ENCODE results near the gene TOR1AIP1. TPM values are rescaled to one million over a fixed set of nuclear protein-coding genes. Genes with fewer than 3 reads are reported as not detected.
A peak's percentile ranks its signal among the peaks of the same experiment; 100 is the strongest.
"Not testable (repeated sequence)": the region's sequence is repeated elsewhere in the genome, so short reads cannot be mapped to it uniquely, and the experiment has no call there.

Gene TOR1AIP1
- total RNA-seq, 1 experiment from 2014 or later = 23.5 TPM

- peak overlapping the region; percentile 98 for H2AFZ ChIP-seq
- POLR2A ChIA-PET (ENCODE audit: unreplicated experiment) = interaction anchor here (0.6 kb wide), 1 partner anchor 22 kb away, joined by 4 read pairs; no protein-coding TSS in a partner anchor
Measured at GRCh38 chr1:179955731-179956130, 73.6 kb downstream of the TOR1AIP1 start.

GRCh38 chr1:179958359-179958758 is 76.3 kb downstream of the TOR1AIP1 start:
- no TSS peak for BruUV-seq (replicated peaks)
- no peaks in the 10 kb centered on the region for H3K9me3 ChIP-seq (ENCODE audit: insufficient read depth, low read depth)
- H3K79me2 ChIP-seq (ENCODE audit: low read depth) = peaks cover 72% of the 10 kb centered on the region
- H3K4me2 ChIP-seq = no peak overlapping the region
- H3K27ac ChIP-seq = no peak overlapping the region
- POLR2A ChIA-PET (ENCODE audit: unreplicated experiment) = no interaction called here
- H3K27me3 ChIP-seq (ENCODE audit: insufficient read depth, low read depth) = no peaks in the 10 kb centered on the region
- no peak for DNase-seq
- H4K20me1 ChIP-seq (ENCODE audit: insufficient read depth) = peaks cover 19% of the 10 kb centered on the region; the same call in 1 of the 2 replicates
- intact Hi-C loops (cut with micrococcal nuclease; ENCODE audit: unreplicated experiment) = no loop called here
- H3K4me1 ChIP-seq (replicated peaks; ENCODE audit: insufficient read depth) = peaks cover 25% of the 10 kb centered on the region
- H3K9me2 ChIP-seq (ENCODE audit: insufficient read depth) = no peaks in the 10 kb centered on the region
- H3F3A ChIP-seq (ENCODE audit: insufficient read depth, low read depth) = peaks cover 10% of the 10 kb centered on the region; the same call in 1 of the 2 replicates
- H2AFZ ChIP-seq = no peak overlapping the region
- no peaks in the 10 kb centered on the region for H3K36me3 ChIP-seq (ENCODE audit: low read depth)
- TF ChIP-seq EZH2 (IDR thresholded peaks at IDR 0.05; ENCODE audit: low read depth) (no peak), CTCF (conservative IDR thresholded peaks at IDR 0.05) (no peak)
- CTCF ChIA-PET = no interaction called here
- no peak overlapping the region for H3K4me3 ChIP-seq

More at GRCh38 chr1:179955731-179956130, 73.6 kb downstream of the TOR1AIP1 start:
- H3K9me2 ChIP-seq (ENCODE audit: insufficient read depth) = no peaks in the 10 kb centered on the region
- no peak for DNase-seq
- H3K79me2 ChIP-seq (ENCODE audit: low read depth) = peaks cover 54% of the 10 kb centered on the region
- H3K4me2 ChIP-seq = peak overlapping the region; percentile 96
- no peaks in the 10 kb centered on the region for H3K9me3 ChIP-seq (ENCODE audit: insufficient read depth, low read depth)
- H4K20me1 ChIP-seq (ENCODE audit: insufficient read depth) = peaks cover 19% of the 10 kb centered on the region; the same call in 1 of the 2 replicates
- H3K4me1 ChIP-seq (replicated peaks; ENCODE audit: insufficient read depth) = peaks cover 25% of the 10 kb centered on the region
- H3K4me3 ChIP-seq = peak overlapping the region; percentile 65
- peak overlapping the region; percentile 63; the same call in 1 of the 2 replicates for H3K27ac ChIP-seq
- BruUV-seq (replicated peaks) = TSS peak; percentile 46
- intact Hi-C loops (cut with micrococcal nuclease; ENCODE audit: unreplicated experiment) = loop anchor here (1.0 kb wide), 1 partner anchor 224 kb away; no protein-coding TSS in a partner anchor
- no peak for TF ChIP-seq EZH2 (IDR thresholded peaks at IDR 0.05; ENCODE audit: low read depth)
- H3K36me3 ChIP-seq (ENCODE audit: low read depth) = no peaks in the 10 kb centered on the region
- no peaks in the 10 kb centered on the region for H3K27me3 ChIP-seq (ENCODE audit: insufficient read depth, low read depth)
- peaks cover 10% of the 10 kb centered on the region; the same call in 1 of the 2 replicates for H3F3A ChIP-seq (ENCODE audit: insufficient read depth, low read depth)
- CTCF ChIA-PET = no interaction called here

GRCh38 chr1:179962168-179962567 is 80.1 kb downstream of the TOR1AIP1 start:
- intact Hi-C loops (cut with micrococcal nuclease; ENCODE audit: unreplicated experiment); H3K36me3 ChIP-seq (ENCODE audit: low read depth); H3K4me2 ChIP-seq; H2AFZ ChIP-seq; H3K27me3 ChIP-seq (ENCODE audit: insufficient read depth, low read depth); BruUV-seq (replicated peaks); CTCF ChIA-PET; H3K9me2 ChIP-seq (ENCODE audit: insufficient read depth); DNase-seq; H4K20me1 ChIP-seq (ENCODE audit: insufficient read depth); H3K4me3 ChIP-seq; H3F3A ChIP-seq (ENCODE audit: insufficient read depth, low read depth); H3K9me3 ChIP-seq (ENCODE audit: insufficient read depth, low read depth); H3K27ac ChIP-seq; POLR2A ChIA-PET (ENCODE audit: unreplicated experiment): not testable (repeated sequence)
- Histone ChIP-seq H3K79me2 (ENCODE audit: low read depth) (peaks cover 85% of the 10 kb centered on the region), H3K4me1 (replicated peaks; ENCODE audit: insufficient read depth) (peaks cover 10% of the 10 kb centered on the region)

GRCh38 chr1:179966551-179966950 is 84.5 kb downstream of the TOR1AIP1 start:
- H3K79me2 ChIP-seq (ENCODE audit: low read depth) = peaks cover 77% of the 10 kb centered on the region
- ChIA-PET CTCF (no interaction called here), POLR2A (ENCODE audit: unreplicated experiment) (no interaction called here)
- H3K4me3 ChIP-seq = no peak overlapping the region
- TF ChIP-seq EZH2 (IDR thresholded peaks at IDR 0.05; ENCODE audit: low read depth) (no peak), CTCF (conservative IDR thresholded peaks at IDR 0.05) (no peak)
- H4K20me1 ChIP-seq (ENCODE audit: insufficient read depth) = no peaks in the 10 kb centered on the region
- H3K36me3 ChIP-seq (ENCODE audit: low read depth) = no peaks in the 10 kb centered on the region
- H3K9me2 ChIP-seq (ENCODE audit: insufficient read depth) = no peaks in the 10 kb centered on the region
- no peaks in the 10 kb centered on the region for H3F3A ChIP-seq (ENCODE audit: insufficient read depth, low read depth)
- H3K9me3 ChIP-seq (ENCODE audit: insufficient read depth, low read depth) = no peaks in the 10 kb centered on the region
- H3K27me3 ChIP-seq (ENCODE audit: insufficient read depth, low read depth) = no peaks in the 10 kb centered on the region
- no peak overlapping the region for H3K27ac ChIP-seq
- no TSS peak for BruUV-seq (replicated peaks)
- DNase-seq = no peak
- H3K4me1 ChIP-seq (replicated peaks; ENCODE audit: insufficient read depth) = no peaks in the 10 kb centered on the region
- intact Hi-C loops (cut with micrococcal nuclease; ENCODE audit: unreplicated experiment) = no loop called here
- no peak overlapping the region for H3K4me2 ChIP-seq
- no peak overlapping the region for H2AFZ ChIP-seq
